Sciatic nerve (tissue), 2 donors: ENCODE measurements around the gene CES4A. TPM values are rescaled to one million over a fixed set of nuclear protein-coding genes. Genes with fewer than 3 reads are reported as not detected.
A peak's percentile ranks its signal among the peaks of the same experiment; 100 is the strongest.
"Not testable (repeated sequence)": the region's sequence is repeated elsewhere in the genome, so short reads cannot be mapped to it uniquely, and the experiment has no call there.

Experiments used
- ATAC-seq: fragments of 200-7000 bp; cut with Tn5 transposase; one replicate; pipeline ENCODE4 v1.9.1; 2020; ENCODE audit warnings: mild to moderate bottlenecking, moderate library complexity
- DNase-seq: peaks from one replicate; pipeline ENCODE4 v3.0.0-alpha.2; 2020; ENCODE audit warnings: low spot score
- intact Hi-C: fragments of 100-400 bp; cut with DNase I; formaldehyde crosslinking; loops from one replicate; pipeline ENCODE4 v1.14.2; 2022
- total RNA-seq: library from RNA; stranded (reverse); fragmentation: NEBNext Ultra II Directional; extraction: Animal tissue kit (Norgen Biotek cat#: 25700); gene quantifications from one replicate; pipeline ENCODE4 v1.2.1, GENCODE V29; 2021
- donor health status: DM: no; HTN: no; CAD: no.
- donor health status: DM: no; HTN: no; CAD: no.

The CES4A gene
- total RNA-seq, 1 donor from 2014 or later, result 13.2 TPM

DNA sequence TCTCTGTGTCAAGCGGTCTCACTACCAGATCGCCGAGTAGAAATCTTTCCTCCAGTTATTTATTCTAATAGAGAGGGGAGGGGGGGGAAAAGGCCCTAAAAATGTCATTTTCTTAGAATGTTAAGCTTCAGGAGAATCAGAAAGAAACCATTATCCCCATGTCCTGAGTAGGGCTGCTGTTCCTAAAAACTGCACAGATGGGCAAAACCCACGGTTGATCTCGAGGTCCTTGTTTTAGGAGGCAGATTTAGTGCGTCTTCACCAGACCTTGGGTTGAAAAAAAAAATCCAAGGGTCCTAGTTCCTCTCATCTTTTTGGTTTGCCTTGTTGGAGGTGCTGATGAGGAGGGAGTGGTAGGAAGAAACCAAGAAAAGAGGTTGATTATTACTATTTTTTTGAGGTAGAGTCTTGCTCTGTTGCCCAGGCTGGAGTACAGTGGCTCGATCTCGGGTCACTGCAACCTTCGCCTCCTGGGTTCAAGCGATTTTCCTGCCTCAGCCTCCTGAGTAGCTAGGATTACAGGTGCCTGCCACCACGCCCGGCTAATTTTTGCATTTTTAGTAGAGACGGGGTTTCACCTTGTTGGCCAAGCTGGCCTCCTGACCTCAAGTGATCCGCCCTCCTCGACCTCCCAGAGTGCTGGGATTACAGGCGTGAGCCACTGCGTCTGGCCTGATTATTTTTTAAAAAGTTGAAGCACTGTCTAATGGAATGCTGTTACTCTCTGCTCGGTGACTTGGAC is 42.0 kb downstream of the CES4A start:
- intact Hi-C loops, result no loop called here
- ATAC-seq, result no peak
- peak; percentile 35 for DNase-seq

DNA sequence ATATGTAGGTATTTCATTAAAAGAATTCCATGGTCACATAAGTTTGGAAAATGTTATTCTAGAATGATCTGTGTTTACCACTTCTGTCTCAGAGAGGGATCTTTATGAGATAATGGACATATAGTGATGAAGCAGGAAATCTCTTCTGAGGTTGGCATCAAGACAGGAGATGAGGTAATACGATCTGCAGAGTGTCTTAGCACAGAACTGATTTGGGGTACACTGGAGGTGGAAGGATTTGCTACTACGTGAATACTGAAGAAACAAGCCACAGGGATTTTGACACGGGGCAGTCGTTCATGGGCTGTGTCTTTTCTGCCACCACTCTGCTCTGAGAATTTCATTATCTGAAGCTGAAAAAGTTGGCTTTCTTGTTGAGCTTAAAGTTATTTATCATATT is 46.1 kb downstream of the CES4A start:
- intact Hi-C loops, result no loop called here
- ATAC-seq (no peak), DNase-seq (no peak)

DNA sequence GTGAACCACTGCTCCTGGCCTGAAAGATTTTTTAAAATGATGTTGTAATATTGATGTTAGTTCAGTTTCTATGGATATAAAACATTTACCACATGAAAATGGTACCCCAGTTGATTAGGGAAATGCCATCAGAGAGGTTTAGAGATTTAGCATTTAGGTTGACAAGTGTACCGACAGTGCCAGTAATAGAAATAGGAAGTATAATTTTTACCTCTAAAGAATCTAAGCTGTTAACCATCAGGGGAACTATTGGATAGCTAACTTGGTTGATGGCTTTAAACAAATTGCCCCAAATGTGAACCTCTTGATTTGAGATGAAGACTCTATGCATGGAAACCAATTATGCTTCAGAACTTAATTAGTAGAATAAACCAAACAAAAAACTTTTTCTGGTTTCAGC is 47.0 kb downstream of the CES4A start:
- intact Hi-C loops, result no loop called here
- no peak for DNase-seq
- no peak for ATAC-seq

DNA sequence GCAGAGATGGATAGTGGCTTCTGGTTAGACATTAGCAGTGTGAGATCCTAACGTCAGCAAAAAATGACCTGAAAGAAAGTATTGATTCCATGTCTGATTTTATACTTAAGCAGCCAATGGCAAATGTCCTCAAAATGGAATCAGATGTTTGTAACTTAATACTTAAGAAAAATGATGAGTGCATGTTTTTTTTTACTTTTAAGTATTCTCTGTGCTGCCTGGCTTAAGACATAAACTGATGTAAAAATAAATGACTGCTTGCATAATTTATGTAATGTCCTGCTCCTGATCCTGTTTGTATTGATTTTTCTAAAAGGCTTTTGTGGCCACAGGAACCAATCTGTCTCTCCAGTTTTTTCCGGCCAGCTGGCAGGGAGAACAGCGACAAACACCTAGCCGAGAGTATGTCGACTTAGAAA is 47.9 kb downstream of the CES4A start:
- intact Hi-C loops, result no loop called here
- ATAC-seq (no peak), DNase-seq (no peak)

DNA sequence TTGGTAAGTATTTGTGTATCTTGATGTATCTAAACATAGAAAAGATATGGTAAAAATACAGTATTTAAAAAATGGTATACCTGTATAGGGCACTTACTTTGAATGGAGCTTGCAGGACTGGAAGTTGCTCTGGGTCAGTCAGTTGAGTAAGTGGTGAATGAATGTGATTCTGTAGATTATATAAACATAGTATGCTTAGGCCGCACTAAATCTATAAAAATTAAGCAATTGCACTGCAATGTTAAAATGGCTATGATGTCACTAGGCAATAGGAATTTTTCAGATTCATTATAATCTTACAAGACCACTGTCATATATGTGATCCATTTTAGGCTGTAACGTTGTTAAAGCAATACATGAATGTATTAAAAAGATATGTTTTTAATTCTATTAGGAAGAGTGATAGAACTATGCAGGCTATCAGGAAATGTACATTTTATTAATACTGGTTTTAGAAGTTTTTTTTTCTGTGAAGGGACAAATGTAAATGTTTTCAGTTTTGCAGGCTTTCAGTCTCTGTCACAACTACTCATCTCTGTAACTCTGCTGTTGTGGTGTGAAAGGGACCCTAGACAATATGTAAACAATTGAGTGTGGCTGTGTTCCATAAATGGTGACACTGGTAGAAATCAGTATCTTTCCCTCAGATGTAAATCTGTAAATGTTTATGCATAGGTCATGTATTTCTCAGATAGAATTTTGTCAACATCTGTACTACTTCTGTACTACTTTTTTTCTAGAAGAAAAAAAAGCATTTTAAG is 51.1 kb downstream of the CES4A start:
- intact Hi-C loops, result no loop called here
- DNase-seq, result no peak
- no peak for ATAC-seq

DNA sequence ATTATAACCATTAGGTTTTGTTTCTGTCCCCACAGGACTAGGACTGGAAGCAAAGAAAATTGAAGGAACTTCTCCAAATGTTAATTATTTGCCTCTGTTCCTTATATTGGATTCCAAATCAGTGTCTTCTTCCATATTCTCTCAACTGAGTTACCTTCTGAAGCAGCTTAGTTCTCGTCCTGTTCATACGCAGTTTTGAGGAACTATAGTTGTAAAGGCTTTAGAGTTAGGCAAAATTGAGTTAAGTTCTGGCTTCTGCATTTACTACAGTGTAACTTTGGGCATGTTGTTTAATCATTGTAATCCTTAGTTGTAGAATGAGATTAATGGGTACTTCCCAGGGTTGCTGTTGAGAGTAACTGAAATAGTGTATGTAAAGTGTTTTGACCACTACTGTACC is 51.8 kb downstream of the CES4A start:
- DNase-seq (no peak), ATAC-seq (no peak)
- intact Hi-C loops, result no loop called here

DNA sequence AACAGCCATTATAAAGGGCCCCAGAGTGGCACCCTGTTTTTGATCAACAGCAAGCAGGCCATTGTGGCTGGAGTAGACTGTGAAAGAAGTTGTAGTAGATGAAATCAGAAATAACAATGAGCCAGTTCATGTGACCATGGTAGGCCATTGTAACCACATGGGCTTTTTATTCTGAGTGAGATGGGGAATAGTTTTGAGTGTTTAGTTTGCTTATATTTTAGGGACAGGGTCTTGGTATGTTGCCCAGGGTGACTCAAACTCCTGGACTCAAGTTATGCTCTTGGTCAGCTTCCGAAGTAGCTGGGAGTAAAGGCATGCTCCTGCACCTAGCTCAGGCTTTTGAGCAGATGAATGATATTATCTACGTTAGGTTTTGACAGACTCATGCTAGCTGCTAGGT is 52.5 kb downstream of the CES4A start:
- DNase-seq (no peak), ATAC-seq (no peak)
- intact Hi-C loops, result no loop called here

DNA sequence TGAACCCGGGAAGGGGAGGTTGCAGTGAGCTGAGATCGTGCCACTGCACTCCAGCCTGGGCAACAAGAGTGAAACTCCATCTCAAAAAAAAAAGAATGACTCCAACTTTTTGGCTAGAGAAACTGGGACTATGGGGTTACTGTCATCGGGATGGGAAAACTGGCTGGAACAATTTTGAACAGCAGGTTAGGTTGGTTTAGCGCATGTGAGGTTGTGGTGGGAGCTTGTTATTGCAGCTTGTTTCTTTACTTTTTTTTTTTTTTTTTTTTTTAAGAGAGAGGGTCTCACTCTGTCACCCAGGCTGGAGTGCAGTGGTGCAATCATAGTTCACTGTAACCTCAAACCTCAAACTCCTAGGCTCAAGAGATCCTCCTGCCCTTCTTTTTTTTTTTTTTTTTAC is 53.1 kb downstream of the CES4A start:
- ATAC-seq, intact Hi-C loops, DNase-seq: not testable (repeated sequence)

DNA sequence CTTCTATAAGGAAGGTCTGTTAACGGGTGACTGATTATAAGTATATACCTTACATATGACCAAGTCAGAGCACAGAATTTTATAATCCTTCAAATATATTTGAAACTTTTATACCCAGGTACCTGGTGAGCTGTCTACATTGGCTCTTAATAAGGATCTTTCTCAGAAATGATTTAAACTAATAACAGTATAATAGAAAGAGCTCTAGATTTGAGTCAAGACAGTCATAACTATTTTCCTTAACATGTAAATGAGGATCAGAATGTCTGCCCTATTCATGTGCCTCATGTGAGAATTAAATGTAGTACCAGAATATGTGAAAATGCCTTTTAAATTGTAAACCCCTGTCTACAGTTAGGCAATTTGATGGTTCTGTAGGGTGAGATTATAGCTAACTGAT is 55.0 kb downstream of the CES4A start:
- ATAC-seq, result no peak
- no peak for DNase-seq
- intact Hi-C loops, result no loop called here

DNA sequence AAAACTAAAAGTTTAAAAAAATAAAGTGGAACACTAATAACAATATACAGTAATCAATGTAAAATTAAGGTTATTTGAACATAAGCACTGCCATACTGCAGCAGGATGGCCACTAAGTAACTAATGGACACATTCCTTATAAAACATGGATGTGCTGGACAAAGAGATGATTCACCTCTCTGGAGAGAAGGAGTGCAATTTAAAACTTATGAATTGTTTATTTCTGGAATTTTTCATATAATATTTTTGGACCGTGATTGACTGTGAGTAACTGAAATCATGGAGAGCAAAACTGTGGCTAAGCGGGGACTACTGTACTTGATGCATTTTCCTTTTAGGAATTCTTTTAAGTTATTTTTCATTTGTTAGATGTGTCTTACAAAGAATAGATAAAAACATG is 62.4 kb downstream of the CES4A start:
- no peak for DNase-seq
- intact Hi-C loops, result no loop called here
- no peak for ATAC-seq

DNA sequence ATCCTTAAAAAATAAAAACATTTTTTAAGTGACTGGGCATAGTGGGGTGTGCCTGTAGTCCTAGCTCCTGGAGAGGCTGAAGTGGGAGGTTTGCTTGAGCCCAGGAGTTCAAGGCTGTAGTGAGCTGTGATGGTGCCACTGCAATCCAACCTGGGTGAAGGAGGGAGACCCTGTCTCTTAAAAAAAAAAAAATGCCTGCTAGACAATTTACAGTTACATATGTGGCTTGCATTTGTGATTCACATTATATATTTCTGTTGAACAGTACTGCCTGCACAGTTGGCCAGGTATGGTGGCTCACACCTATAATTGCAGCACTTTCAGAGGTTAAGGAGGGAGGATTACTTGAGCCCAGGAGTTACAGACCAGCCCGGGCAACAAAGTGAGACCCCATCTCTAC is 64.0 kb downstream of the CES4A start:
- no peak for DNase-seq
- intact Hi-C loops, result no loop called here
- ATAC-seq, result no peak

DNA sequence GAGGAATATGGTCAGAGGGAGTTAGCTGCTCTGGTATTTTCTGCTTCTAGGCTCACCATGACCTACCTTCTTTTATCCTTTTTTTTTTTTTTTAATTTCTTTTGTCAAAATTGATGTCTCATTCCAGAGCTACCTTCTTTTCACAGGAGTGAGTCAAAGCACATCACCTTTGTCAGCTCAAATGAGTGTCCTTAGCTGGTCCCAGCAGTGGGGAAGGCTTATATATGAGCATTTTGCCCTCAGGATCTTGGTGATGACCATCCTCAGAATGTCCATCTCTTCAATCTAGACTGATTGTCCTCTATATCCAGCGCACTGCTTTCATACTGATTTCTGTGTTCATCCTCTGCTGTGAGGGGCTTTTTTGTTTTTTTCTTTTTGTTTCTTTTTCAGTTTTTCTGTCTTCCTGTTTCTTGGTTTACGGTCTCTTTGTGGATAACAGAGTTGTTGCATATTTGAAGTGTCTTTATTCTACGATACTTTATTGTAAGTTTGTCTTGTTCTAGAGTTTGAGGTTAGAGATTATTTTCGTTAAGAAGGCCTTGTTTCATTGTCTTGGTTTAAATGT is 65.5 kb downstream of the CES4A start:
- intact Hi-C loops, result no loop called here
- DNase-seq, result no peak
- ATAC-seq, result no peak

DNA sequence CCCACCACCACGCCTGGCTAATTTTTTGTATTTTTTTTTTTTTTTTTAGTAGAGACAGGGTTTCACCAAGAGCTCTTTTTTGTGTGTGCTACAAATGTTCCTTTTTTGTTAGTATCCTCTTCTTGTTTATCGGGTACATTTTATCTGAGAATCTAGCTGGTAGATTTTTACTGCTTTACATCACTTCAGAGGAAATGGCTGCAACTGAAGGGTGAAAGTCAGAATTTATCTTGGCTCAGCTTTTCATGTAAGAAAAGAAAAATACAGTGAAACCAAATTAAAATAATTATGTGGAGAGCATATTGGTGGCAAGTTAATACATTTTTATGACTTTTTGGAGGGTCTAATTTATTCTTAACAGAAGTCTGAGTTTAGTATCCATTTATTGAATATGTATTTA is 66.5 kb downstream of the CES4A start:
- ATAC-seq, result no peak
- DNase-seq, result no peak
- intact Hi-C loops, result no loop called here

DNA sequence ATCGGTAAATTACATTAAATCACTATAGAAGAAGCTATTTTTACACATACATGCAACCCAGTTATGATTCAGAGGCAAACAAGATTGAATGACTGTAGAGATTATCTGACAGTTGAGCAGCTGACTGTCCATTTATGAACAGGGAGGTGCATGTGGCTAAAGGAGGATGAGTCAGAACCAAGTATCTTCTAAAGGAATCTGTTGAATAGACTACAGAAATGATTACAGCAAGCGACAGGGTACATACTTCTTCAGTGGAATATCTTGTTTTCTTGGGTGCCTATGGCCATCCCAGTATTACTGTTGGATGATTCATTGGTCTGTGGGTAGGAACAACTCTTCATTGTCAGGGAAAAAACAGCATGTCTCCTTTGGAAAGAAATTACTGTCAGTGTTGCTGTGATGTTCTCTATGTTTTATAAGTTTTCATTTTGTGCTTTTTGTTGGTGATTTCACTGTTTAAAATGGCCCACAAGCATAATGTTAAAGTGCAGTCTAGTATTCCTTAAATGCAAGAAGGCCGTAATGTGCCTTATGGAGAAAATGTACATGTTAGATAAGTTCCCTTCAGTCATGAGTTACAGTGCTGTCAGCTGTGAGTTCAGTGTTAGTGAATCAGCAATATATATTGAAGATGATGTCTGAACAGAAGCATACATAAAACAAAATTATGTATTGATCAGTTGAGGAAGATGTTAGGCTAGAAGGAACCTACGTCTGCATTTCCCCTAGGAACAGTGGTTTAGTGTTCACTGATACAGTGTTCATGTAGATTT is 67.5 kb downstream of the CES4A start:
- intact Hi-C loops, result no loop called here
- ATAC-seq (no peak), DNase-seq (no peak)

Other genes starting within 250 kb of the CES4A start
- gene DYNC1LI2, start 237.0 kb upstream of the CES4A start, total RNA-seq, result 205 TPM
- 0.58 TPM for gene TERB1, start 187.0 kb upstream of the CES4A start, total RNA-seq
- 60.6 TPM for gene NAE1, start 157.6 kb upstream of the CES4A start, total RNA-seq
- not detected for gene CA7, start 144.2 kb upstream of the CES4A start, total RNA-seq
- gene PDP2, start 108.1 kb upstream of the CES4A start, total RNA-seq, result 17.6 TPM
- gene CDH16, start 69.7 kb upstream of the CES4A start, total RNA-seq, result not detected
- gene RRAD, start 63.1 kb upstream of the CES4A start, total RNA-seq, result 6.2 TPM
- gene CIAO2B, start 54.2 kb upstream of the CES4A start, total RNA-seq, result 69.7 TPM
- gene CES2, start 53.1 kb upstream of the CES4A start, total RNA-seq, result 27.8 TPM
- gene CES3, start 27.3 kb upstream of the CES4A start, total RNA-seq, result 0.71 TPM
- gene CBFB, start 40.6 kb downstream of the CES4A start, total RNA-seq, result 60.3 TPM
- 13.2 TPM for gene PHAF1, start 121.4 kb downstream of the CES4A start, total RNA-seq
- gene B3GNT9, start 162.4 kb downstream of the CES4A start, total RNA-seq, result 13.9 TPM
- 11.3 TPM for gene TRADD, start 171.3 kb downstream of the CES4A start, total RNA-seq
- 10.1 TPM for gene FBXL8, start 171.4 kb downstream of the CES4A start, total RNA-seq
- 123 TPM for gene HSF4, start 176.2 kb downstream of the CES4A start, total RNA-seq
- gene NOL3, start 181.9 kb downstream of the CES4A start, total RNA-seq, result 37.9 TPM
- gene MATCAP1, start 195.4 kb downstream of the CES4A start, total RNA-seq, result 25.7 TPM
- 1.3 TPM for gene EXOC3L1, start 201.5 kb downstream of the CES4A start, total RNA-seq
- gene E2F4, start 203.6 kb downstream of the CES4A start, total RNA-seq, result 45.0 TPM
- gene ELMO3, start 210.5 kb downstream of the CES4A start, total RNA-seq, result 2.0 TPM
- gene TMEM208, start 238.5 kb downstream of the CES4A start, total RNA-seq, result 24.6 TPM